Measurements from ENCODE around the gene ETNK1. TPM values are rescaled to one million over a fixed set of nuclear protein-coding genes. Genes with fewer than 3 reads are reported as not detected.

The ETNK1 gene
- 33.6 and 50.2 TPM in 2 replicates for total RNA-seq

GRCh38 chr12:22624870-22625761 lies at the start of gene ETNK1:
Gene ETNK1 (plus strand): TSS chr12:22625171. CDS start chr12:22625431, 260 bp downstream.

Other genes starting within 250 kb of the ETNK1 start
- gene C2CD5, start 80.6 kb upstream of the ETNK1 start, total RNA-seq, result 19.4 and 27.4 TPM in 2 replicates

All from smooth muscle cell of the pulmonary artery (primary cell).